Right renal cortex interstitium (tissue), 3 donors: ENCODE results near the gene APBB2. TPM values are rescaled to one million over a fixed set of nuclear protein-coding genes. Genes with fewer than 3 reads are reported as not detected.
"Not testable (repeated sequence)": the region's sequence is repeated elsewhere in the genome, so short reads cannot be mapped to it uniquely, and the experiment has no call there.

Experiments
- DNase-seq, 3 donors: peaks; one replicate each; pipeline ENCODE4 v3.0.0-alpha.2; 2013; ENCODE audit warnings: low read depth in 3 of 3, low spot score in 2 of 3
- polyA plus RNA-seq, 3 donors: library from polyadenylated mRNA; unstranded; fragments of 120-200 nt; gene quantifications; one replicate each; pipeline ENCODE4 v1.2.1, GENCODE V29; 2013; ENCODE audit not compliant: insufficient read length in 3 of 3

The APBB2 gene
- polyA plus RNA-seq, 3 donors: 46.8 to 52.3 (median 47.7) TPM

DNA sequence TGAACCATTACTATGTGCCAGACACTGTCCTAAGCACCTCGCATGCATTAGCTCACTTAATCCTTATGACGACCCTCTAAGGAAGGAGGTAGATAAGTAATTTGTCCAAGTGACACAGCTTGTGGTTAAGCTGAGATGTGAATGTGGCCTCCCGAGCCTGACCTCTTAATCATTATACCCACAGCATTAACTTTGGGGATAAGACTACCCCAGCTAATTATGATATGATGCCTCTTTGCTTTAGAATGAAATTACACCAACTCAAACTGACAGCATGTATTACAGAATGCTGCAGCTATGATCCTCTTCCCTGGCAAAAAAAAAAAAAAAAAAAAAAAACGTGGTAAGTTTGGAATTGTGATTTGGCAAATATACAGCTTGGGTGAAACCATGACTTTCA is 53.5 kb downstream of the APBB2 start:
- DNase-seq: no peak

GRCh38 chr4:41160012-41160789 is 54.1 kb downstream of the APBB2 start:
- DNase-seq: no peak

GRCh38 chr4:41158756-41159155 is 55.6 kb downstream of the APBB2 start:
- no peak for DNase-seq

GRCh38 chr4:41158274-41158673 is 56.1 kb downstream of the APBB2 start:
- no peak for DNase-seq

GRCh38 chr4:41157009-41157408 is 57.3 kb downstream of the APBB2 start:
- DNase-seq: no peak

DNA sequence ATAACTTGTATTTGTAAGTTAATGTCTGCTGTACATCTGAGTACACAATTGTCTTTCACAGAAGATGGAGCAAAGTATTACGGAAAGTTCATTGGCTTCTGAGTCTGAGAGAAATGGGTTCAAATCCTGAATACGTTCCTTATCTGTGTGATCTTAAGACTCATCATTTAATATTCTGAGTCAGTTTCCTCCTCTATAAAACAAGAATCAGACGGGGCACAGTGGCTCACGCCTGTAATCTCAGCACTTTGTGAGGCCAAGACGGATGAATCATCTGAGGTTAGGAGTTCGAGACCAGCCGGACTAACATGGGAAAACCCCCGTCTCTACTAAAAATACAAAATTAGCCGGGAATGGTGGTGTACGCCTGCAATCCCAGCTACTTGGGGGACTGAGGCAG is 57.8 kb downstream of the APBB2 start:
- DNase-seq: no peak

DNA sequence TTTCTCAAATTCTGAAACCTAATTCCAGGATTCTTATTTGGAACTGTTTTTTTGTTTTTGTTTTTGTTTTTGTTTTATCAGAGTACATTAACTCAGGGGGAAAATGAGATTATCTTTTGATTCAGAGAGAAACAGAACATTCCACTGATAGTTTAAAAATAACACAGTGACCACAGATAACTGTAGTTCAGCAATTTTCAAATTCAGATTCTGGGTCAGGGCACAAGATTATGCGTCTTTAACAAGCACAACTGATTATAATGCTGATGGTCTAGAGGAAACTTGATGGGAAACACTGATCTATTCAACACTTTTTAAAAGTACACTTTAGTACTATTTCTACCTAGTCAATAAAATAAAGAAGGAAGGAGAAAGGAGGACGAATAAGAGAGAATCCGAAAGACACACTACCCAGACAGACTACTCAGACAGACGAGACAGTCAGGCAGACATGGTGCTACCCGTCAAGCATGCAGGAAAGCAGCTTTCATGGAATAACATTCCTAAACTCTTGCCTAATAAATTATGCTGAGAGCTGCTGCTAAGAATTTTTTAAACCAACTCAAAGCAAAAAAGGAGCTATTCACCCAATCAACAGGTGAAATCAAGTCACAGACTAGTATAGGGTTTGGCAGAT is 59.0 kb downstream of the APBB2 start:
- DNase-seq: no peak

GRCh38 chr4:41154814-41155177 is 59.5 kb downstream of the APBB2 start:
- no peak for DNase-seq

DNA sequence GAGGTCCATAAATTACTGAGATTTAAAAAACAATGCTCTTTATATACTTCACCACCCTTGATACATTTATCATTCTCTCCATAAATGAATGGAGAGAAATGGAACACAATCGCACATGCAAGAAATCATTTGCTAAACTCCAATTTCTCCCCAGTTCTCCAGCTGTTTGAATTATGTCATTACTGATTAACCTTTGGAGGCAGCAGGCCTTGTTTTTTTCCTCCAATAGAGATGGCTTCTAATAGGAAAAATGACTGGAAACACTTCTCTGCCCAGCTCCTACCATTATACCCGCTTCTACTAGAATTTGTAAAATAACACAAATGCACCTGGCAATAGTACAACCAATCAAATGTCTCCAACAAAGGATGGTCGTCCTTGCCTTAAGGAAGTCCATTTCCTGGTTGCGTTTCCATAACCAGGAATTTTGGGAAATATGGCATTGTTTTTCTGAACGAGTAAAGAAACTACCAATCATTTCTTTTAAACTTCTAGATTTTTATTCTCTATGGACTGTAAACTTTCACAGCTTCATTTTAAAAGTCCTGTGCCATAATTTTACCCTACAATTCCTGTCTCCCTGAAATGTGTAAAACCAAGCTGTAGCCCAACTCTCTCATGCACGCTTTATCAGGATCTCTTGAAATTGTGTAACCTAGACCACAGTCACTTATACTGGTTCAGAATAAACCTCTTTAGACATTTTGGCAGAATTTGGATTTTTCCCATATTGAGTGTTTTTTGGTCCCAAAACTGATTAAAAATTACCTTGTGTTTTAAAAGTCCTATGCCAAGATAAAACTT is 60.1 kb downstream of the APBB2 start:
- no peak for DNase-seq

DNA sequence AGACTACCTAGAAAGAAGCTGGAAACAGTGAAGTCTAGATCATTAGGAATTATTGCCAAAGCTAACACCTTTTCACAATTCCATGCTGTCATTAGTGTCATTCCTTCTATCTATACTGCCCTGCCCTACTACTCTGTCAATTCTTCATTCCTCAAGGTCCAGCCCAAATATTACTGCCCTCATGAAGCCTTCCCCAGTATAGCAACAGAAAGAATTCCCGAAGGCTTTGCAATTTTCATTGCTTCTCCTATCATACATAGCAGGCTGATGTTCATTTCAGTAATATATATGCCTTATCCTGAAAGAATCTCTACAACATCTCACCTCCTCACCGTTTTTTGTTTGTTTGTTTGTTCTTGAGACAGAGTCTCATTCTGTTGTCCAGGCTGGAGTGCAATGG is 63.9 kb downstream of the APBB2 start:
- no peak for DNase-seq

DNA sequence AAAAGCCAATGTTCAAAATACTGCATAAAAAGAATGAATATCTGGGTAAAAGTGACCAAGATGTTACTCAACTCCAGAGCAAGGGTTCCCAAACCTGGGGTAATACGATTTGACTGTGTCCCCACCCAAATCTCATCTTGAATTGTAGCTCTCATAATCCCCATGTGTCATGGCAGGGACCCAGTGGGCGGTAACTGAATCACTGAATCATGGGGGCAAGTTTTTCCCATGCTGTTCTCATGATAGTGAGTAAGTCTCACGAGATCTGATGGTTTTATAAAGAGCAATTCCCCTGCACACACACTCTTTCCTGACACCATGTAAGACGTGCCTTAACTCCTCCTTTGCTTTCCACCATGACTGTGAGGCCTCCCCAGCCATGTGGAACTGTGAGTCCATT is 64.8 kb downstream of the APBB2 start:
- not testable (repeated sequence) for DNase-seq

DNA sequence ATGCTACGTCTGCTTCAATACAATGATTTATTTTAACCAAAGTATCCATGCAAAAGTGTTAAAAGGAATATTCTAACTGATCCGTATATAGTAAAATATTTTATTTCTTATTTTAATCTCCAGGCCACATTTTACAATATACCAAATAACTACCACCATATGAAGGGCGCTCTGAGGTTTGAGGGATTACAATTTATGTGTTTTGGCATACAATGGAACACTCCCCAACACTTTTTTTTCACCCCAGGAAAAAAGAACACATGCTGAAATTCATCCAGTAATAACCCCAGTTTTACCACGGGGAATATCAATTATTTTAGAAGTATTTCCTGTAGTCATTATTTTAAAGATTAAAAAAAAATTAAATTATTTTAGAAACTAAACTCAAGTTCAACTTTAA is 65.4 kb downstream of the APBB2 start:
- no peak for DNase-seq

- DNase-seq: no peak
These were observed 66.0 kb downstream of the APBB2 start for GRCh38 chr4:41148292-41148691.

- DNase-seq: not testable (repeated sequence)
These were observed 66.8 kb downstream of the APBB2 start for GRCh38 chr4:41147570-41147969.

- DNase-seq: no peak
These were observed 67.4 kb downstream of the APBB2 start for GRCh38 chr4:41146716-41147506.

GRCh38 chr4:41146196-41146595 is 68.1 kb downstream of the APBB2 start:
- DNase-seq: no peak

DNA sequence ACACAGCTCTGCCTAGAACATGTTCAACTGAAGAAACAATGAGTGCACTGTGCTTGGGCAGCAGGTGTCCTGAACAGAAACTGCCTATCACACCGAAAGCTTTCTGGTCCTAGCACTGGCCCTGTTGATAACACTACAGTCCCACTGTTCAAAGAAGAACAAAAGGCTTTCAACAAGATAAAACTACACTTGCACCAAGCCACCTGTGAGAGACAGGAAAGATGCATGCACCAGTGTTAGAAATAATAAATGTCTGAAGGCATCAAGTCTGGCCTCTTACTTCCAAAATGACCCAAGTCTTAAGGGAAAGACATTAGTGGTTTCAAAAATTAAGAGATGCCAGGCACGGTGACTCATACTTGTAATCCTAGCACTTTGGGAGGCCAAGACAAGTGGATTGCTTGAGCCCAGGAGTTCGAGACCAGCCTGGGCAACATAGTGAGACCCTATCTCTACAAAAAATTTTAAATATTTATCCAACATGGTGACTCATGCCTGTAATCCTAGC is 68.7 kb downstream of the APBB2 start:
- no peak for DNase-seq

GRCh38 chr4:41144812-41145211 is 69.5 kb downstream of the APBB2 start:
- no peak for DNase-seq

DNA sequence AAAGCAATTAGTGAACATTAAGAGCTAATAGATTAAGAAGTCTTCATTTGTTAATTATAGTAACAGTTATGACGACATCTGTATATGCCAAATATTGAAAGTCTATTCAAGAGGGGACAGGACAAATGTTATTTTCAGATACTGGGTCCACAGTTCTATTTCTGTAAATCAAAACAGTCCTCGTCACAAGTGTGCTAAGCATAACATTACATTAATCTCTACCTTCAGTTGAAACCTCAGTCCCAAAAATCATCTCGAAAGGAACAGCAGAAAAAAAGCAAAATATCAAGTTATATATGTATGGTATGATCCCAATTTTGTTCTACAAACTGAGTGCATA is 70.3 kb downstream of the APBB2 start:
- DNase-seq: no peak

DNA sequence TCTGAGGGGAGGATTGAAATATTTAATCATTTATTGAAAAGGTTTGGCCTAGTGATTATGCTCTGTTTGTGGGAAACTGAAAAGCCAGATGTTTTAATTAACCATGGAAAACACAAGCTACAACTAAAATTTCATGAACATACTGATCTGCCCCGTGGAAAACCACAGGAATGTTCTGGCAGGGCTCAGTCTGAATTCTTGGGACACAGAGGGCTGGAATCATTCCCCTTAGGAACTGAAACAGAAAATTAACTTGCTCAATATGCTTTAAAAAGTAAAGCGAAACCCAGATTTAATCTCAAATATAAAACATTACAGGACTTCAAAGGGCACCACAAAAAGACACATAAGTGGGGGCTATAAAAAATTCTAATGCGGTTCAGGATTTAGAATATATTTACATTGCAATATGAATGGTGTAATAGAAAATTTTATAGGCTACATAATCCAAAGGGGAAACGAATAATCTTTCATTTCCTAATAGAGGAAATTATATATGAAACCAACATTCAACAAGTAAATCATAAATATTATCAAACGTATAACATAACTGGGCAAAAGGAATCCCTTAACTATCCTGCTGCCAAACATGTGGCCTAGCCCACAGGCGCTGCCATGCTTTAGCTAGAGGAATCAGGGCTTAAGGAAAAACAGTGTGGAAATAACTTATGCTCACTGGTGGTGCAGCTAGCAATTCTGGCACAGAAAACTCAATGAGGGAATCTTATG is 70.9 kb downstream of the APBB2 start:
- no peak for DNase-seq
